GM20000 (cell line): ENCODE results near the gene TNRC6B.

ENCODE experiments used
- DNase-seq: peaks from one replicate; pipeline ENCODE4 v3.0.0; 2012; ENCODE audit warnings: low spot score
- TF ChIP-seq, protein P1 (sequence below): IDR thresholded peaks from 2 replicates; pipeline ENCODE4 v1.5.1; 2012; ENCODE audit warnings: mild to moderate bottlenecking, control low read depth; ENCODE audit errors: extremely low read depth, missing control alignments

Gene TNRC6B

DNA sequence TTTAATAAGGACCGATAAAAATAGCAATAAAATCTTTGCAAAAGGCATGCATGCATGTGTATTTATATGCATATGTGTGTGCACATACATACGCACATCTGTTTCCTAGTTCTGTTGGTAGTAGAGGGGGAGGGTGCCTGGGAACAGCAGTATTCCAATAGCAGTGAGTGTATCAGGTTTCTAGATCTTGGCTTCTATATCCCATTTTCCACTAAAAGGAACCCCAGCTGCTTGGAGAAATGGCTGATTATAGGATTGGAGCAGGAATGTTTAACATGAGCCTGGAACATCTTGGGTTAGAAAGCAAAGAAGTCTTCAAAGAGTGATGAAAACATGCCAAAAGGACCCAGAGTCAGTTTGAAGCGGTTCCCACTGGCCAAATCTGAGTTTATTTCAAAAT lies 21.0 kb downstream of the TNRC6B start:
- TF ChIP-seq, protein P1, sequence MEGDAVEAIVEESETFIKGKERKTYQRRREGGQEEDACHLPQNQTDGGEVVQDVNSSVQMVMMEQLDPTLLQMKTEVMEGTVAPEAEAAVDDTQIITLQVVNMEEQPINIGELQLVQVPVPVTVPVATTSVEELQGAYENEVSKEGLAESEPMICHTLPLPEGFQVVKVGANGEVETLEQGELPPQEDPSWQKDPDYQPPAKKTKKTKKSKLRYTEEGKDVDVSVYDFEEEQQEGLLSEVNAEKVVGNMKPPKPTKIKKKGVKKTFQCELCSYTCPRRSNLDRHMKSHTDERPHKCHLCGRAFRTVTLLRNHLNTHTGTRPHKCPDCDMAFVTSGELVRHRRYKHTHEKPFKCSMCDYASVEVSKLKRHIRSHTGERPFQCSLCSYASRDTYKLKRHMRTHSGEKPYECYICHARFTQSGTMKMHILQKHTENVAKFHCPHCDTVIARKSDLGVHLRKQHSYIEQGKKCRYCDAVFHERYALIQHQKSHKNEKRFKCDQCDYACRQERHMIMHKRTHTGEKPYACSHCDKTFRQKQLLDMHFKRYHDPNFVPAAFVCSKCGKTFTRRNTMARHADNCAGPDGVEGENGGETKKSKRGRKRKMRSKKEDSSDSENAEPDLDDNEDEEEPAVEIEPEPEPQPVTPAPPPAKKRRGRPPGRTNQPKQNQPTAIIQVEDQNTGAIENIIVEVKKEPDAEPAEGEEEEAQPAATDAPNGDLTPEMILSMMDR: no peak
- DNase-seq: no peak

DNA sequence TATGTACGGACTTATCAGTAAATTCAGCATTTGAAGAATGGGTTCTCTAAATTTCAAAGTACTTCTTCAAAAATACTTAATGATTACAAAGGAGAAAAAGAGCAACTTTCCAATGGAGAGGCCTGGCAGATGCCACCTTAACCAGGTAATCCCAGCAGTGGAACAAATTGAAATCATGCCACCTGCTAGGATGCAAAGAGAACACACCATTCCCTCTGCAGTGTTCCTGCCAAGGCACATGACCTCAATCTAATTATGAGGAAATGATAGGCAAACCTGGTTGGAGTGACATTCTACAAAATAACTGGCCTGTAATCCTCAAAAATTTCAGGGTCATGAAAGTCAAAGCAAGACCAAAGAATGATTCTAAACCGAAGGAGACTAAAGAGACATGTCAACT lies 21.5 kb downstream of the TNRC6B start:
- TF ChIP-seq, protein P1: no peak

DNA sequence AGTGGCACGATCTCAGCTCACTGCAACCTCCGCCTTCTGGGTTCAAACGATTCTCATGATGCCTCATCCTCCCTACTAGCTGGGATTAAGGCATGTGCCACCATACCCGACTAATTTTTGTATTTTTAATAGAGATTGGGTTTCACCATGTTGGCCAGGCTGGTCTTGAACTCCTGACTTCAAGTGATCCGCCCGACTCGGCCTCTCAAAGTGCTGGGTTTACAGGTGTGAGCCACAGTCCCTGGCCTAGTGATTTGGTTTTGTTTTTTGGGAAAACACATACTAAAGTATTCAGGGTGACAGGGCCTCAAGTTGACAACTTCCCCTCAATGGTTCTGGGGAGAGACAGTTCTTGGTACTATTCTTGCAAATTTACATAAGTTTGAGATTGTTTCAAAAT lies 22.1 kb downstream of the TNRC6B start:
- DNase-seq: no peak
- TF ChIP-seq, protein P1: no peak

More for the DNA sequence above, 21.5 kb downstream of the TNRC6B start:
- DNase-seq: no peak

DNA sequence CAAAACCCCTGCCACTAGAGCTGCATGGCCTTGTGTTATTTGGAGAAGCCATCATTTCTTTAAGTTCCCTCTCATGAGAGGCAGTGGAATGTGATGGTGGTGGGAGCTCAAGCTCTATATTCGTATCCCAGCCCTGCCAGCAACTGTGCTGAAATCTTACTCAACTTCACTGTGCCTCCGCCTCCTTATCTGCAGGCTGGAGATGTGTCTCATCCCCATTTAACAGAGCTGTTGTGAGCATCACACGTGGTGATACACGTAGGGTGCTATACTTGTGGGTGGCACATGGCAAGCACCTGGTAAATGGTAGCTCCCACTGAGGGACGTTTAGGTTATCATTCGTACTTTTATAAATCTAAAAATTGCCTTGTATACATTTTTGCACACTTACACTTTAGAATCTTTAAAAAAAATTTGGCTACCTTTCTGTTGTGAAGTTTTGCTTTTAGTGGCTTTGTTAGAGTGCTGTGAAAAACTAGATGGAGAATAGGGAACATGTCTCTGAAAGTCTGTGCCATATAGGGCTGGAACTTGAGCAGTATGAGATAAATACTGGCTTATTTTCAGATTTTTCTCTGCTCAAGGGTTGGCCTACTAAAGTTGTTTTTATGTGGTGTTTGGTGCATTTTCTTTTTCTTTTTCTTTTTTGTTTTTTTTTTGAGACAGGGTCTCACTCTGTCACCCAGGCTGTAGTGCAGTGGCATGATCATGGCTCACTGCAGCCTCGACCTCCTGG lies 23.2 kb downstream of the TNRC6B start:
- TF ChIP-seq, protein P1: no peak
- no peak for DNase-seq

DNA sequence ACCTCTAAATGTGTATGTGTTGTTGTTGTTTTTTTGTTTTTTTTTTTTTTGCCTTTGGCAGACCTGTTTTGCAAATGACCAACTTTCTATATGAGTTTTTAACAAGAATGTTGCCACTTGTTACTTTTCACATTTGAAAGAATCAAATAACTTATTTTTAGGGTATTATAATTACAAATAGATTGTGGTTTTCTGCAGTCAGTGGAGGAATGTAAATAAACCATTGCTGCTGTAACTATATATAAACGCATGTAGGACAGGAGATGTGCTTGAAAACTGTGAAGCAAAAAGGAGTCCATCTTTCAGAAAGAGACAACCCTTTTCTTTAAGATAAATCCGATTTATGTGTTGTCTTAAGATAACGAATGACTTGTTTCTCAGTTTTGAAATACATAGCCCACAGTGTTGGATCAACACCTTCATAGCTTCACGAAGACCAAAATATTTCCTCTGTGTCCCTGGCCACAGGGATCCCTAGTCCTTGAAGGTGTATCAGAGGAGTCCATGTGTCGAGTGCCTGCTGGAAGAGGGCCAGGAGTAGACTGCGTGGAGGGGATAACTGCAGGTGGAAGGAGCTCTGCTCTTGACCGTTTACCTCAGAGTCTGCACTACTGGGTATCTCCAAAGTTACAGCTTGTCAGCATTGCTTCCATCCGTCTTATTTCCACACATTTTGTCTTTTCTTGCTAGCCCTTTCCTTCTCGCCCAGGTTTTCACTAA lies 24.7 kb downstream of the TNRC6B start:
- no peak for DNase-seq
- TF ChIP-seq, protein P1: no peak

DNA sequence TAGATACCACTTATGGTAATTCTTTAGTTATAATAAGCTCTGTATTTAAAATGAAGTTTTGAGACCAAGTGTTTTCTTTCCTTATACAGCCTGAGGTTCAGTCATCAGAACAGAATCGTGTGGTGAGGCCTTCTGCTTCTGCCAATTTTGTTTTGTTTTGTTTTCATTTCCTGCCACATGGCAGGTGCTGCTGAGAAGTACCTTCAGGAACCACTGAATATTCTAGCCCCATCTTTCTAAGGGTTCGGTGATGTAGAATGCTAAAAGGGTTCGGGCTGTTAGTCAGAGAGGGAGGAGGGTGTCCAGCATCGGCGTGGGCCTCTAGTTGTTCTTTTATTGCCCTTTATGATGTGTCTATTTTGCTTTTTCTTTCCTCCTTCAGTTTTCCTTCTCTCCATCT lies 25.8 kb downstream of the TNRC6B start:
- TF ChIP-seq, protein P1: no peak
- peak; percentile 42 for DNase-seq
